NCI-H1417 treated with DMSO at 0.1 percent for 48 hours (cell line): ENCODE results near the gene CRABP2.

ENCODE experiments used
- DNase-seq: peaks from one replicate; lab custom pipeline; 2025; lab: John Stamatoyannopoulos, UW

CRABP2 gene

GRCh38 chr1:156690675-156691036, 14.7 kb downstream of the CRABP2 start:
- no peak for DNase-seq

GRCh38 chr1:156689953-156690674, 15.3 kb downstream of the CRABP2 start:
- DNase-seq, result no peak

- DNase-seq, result peak; percentile 33
Observed at GRCh38 chr1:156689035-156689952, 16.1 kb downstream of the CRABP2 start.

- DNase-seq, result no peak
Observed at GRCh38 chr1:156684227-156684782, 21.1 kb downstream of the CRABP2 start.

DNA sequence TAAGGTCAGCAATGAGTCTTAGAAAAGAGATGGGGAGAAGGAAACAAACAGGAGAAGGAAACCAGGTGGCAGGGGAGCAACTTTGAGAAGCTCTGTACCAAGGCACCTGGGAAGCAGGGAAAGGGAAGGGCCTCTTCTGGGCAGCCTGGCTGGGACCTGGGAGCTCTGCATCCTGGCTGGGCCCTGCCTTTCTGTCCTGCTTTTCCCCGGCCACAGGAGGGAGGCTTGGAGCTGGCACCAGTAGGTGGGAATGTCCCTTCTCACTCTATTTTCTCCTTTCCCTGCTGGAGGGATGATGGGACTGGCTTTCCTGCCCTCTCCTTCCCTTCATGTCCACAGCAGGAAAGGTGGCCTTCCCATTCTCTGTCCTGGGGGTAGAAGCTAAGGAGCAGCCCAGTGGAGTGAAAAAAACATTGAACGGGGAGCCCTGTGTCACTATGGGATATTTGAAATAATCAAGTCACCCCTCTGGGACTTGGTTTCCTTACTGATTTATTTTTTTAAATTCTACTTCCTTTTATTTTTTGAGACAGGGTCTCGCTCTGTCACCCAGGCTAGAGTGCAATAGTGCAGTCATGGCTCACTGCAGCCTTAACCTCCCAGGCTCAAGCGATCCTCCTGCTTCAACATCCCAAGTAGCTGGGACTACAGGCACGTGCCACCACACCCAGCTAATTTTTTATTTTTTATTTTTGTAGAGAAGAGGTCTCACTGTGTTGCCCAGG, 23.1 kb downstream of the CRABP2 start:
- DNase-seq, result no peak

GRCh38 chr1:156681196-156681960, 24.0 kb downstream of the CRABP2 start:
- DNase-seq, result no peak

GRCh38 chr1:156680056-156680455, 25.3 kb downstream of the CRABP2 start:
- DNase-seq, result no peak

GRCh38 chr1:156677616-156678596, 27.5 kb downstream of the CRABP2 start:
- DNase-seq, result peak; percentile 5

- no peak for DNase-seq
Observed at GRCh38 chr1:156676820-156677615, 28.4 kb downstream of the CRABP2 start, which contains the start of gene NES. NES (minus strand) TSS chr1:156677407; CDS start chr1:156677264, 143 bp downstream.

GRCh38 chr1:156676114-156676819, 29.1 kb downstream of the CRABP2 start:
- no peak for DNase-seq

DNA sequence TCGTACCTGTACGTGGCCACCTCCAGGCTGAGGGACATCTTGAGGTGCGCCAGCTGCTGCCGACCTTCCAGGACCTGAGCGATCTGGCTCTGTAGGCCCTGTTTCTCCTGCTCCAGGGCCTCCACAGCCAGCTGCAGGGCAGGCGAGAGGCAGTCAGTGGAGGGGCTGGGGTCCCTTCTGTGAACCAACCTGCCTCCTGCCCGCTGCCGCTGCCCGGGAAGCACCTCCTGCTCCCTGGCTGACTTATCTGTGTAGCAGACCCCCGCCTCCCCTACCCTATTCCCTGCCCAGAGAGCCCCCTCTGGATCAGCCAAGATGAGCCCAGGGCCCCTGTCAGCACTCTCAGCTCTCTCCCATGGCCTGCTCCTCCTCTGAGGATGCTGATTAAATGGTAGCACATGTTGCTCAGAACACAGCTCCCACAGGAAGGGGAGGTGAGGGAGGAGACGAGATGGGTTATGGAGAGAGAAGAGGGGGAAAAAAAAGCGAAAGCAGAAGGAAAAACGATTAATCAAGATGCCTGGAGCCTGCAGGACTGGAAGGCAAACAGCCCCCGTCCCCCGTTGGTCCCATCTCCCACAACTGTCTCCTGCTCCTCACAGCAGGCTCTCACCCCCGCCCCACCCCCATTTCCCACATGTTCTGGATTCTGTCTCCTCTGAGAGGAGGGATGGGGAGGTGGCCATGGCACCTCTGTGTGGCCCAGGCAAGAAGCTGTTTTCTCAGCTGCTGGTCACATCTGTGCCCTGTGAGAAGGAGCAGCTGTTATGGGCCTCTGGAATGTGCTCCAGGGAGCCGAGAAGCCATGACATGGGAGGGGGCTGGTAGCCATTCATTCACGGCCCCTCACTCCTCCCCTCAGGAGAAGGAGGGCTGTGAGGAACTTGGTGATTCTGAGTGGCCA, 29.9 kb downstream of the CRABP2 start:
- DNase-seq, result no peak

- DNase-seq, result no peak
Observed at GRCh38 chr1:156673387-156674121, 31.8 kb downstream of the CRABP2 start.

- DNase-seq, result no peak
Observed at GRCh38 chr1:156671804-156672203, 33.6 kb downstream of the CRABP2 start.

GRCh38 chr1:156670791-156671190, 34.6 kb downstream of the CRABP2 start:
- DNase-seq, result no peak

DNA sequence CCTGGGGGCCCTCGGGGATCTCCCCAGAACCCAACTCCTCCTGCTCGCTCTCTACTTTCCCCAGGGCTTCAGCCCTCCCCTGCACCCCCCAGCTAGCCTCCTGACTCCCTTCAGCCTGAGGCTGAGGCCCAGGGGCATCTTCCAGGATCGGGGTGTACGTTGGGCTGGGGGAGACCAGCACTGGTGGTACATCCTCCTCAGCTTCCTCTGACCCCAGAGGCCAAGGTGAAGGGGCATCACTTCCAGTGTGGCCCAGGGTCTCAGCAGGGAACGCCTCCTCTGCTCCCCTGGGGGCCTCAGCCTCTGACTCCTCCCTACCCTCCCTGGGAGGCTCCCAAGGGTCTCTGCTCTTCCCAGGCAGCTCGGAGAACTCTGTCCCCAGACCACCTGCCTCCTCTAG, 35.0 kb downstream of the CRABP2 start:
- no peak for DNase-seq

- DNase-seq, result no peak
Observed at GRCh38 chr1:156669794-156670193, 35.6 kb downstream of the CRABP2 start.
